H1 (cell line): ENCODE results near the gene ZNF398. TPM values are rescaled to one million over a fixed set of nuclear protein-coding genes. Genes with fewer than 3 reads are reported as not detected.

ENCODE experiments used
- ASH2L ChIP-seq: fragments of 200-600, 300-600 bp; sonication (generic); IDR thresholded peaks from one replicate; pipeline ENCODE4 v1.7.1; 2017; ENCODE audit warnings: low read length
- BACH1 ChIP-seq: IDR thresholded peaks from 2 replicates; pipeline ENCODE4 v1.6.1; 2012; ENCODE audit warnings: low read length, improper control_type of control experiment
- BCL11A ChIP-seq, 2 experiments: IDR thresholded peaks; one replicate each; pipeline ENCODE4 v1.6.1; 2011; ENCODE audit warnings: low read depth in 2 of 2, low read length in 2 of 2, mild to moderate bottlenecking in 2 of 2
- CBX5 ChIP-seq: fragments of 300-800, 300-1000 bp; sonication (generic); IDR thresholded peaks from 2 replicates; pipeline ENCODE4 v1.7.1; 2016; ENCODE audit warnings: antibody characterized with exemption, low read length, low read depth
- CBX8 ChIP-seq: fragments of 300-800, 300-1000 bp; sonication (generic); IDR thresholded peaks from 2 replicates; pipeline ENCODE4 v1.7.1; 2016; ENCODE audit warnings: low read depth, low read length, borderline replicate concordance
- CHD2 ChIP-seq: IDR thresholded peaks from 2 replicates; pipeline ENCODE4 v1.6.1; 2012; ENCODE audit warnings: low read length, improper control_type of control experiment
- CREB1 ChIP-seq: IDR thresholded peaks from 2 replicates; pipeline ENCODE4 v1.6.1; 2012; ENCODE audit warnings: inconsistent platforms
- EZH2 ChIP-seq: fragments of 200-600 bp; sonication (generic); IDR thresholded peaks from 2 replicates; pipeline ENCODE4 v1.7.1; 2012; ENCODE audit warnings: low read depth, mild to moderate bottlenecking, moderate library complexity, low read length, inconsistent platforms; ENCODE audit not compliant: severe bottlenecking
- FOSL1 ChIP-seq: IDR thresholded peaks from 2 replicates; pipeline ENCODE4 v1.6.1; 2011; ENCODE audit warnings: mild to moderate bottlenecking, low read depth, low read length, moderate library complexity; ENCODE audit not compliant: insufficient read depth
- KDM1A ChIP-seq: fragments of 200-600, 300-600 bp; sonication (generic); IDR thresholded peaks from 2 replicates; pipeline ENCODE4 v1.7.1; 2016; ENCODE audit warnings: mild to moderate bottlenecking, low read length, borderline replicate concordance
- KDM5A ChIP-seq: fragments of 200-600 bp; IDR thresholded peaks from 2 replicates; pipeline ENCODE4 v1.7.1; 2012; ENCODE audit warnings: mild to moderate bottlenecking, low read length, inconsistent platforms, mixed read lengths
- POLR2AphosphoS5 ChIP-seq: IDR thresholded peaks from 2 replicates; pipeline ENCODE4 v1.6.1; 2011; ENCODE audit warnings: low read depth, low read length
- RFX5 ChIP-seq: IDR thresholded peaks from 2 replicates; pipeline ENCODE4 v1.6.1; 2011; ENCODE audit warnings: low read depth, low read length, improper control_type of control experiment, borderline replicate concordance
- RXRA ChIP-seq: IDR thresholded peaks from 2 replicates; pipeline ENCODE4 v1.6.1; 2011; ENCODE audit warnings: low read depth, mild to moderate bottlenecking, low read length, moderate library complexity; ENCODE audit not compliant: insufficient read depth
- SAP30 ChIP-seq: fragments of 300-600 bp; sonication (generic); IDR thresholded peaks from 2 replicates; pipeline ENCODE4 v1.7.1; 2012; ENCODE audit warnings: low read length, moderate library complexity, mild to moderate bottlenecking, inconsistent platforms; ENCODE audit not compliant: insufficient read depth, insufficient replicate concordance
- SIRT6 ChIP-seq: IDR thresholded peaks from one replicate; pipeline ENCODE4 v1.7.1; 2012; ENCODE audit warnings: low read length, inconsistent platforms
- TBP ChIP-seq: IDR thresholded peaks from 2 replicates; pipeline ENCODE4 v1.6.1; 2011; ENCODE audit warnings: low read depth, low read length, improper control_type of control experiment
- USF2 ChIP-seq: IDR thresholded peaks from 2 replicates; pipeline ENCODE4 v1.6.1; 2011; ENCODE audit warnings: low read length, improper control_type of control experiment
- polyA plus RNA-seq, 7 experiments: library from polyadenylated mRNA; depleted of rRNA in 3 of 7; stranded (reverse) in 5 of 7; unstranded in 2 of 7; fragments of >200 nt in 5 of 7; fragments of 200-250 nt in 2 of 7; gene quantifications; 1 replicate in 5 of 7; 2 replicates in 1 of 7; 4 replicates in 1 of 7; pipeline versions ENCODE4 v1.2.1 to v1.2.3, GENCODE V29; 2011 to 2013; ENCODE audit warnings: missing spikeins in 2 of 7, mixed read lengths in 2 of 7
- total RNA-seq: library from RNA; stranded (reverse); fragmentation: NEBNext Ultra II Directional; extraction: Animal tissue kit (Norgen Biotek cat#: 25700); gene quantifications from 2 replicates; pipeline ENCODE4 v1.2.1, GENCODE V29; 2021
- TF ChIP-seq, protein P1 (sequence below): IDR thresholded peaks from 2 replicates; pipeline ENCODE4 v1.6.1; 2011; ENCODE audit warnings: low read depth, mild to moderate bottlenecking, low read length; ENCODE audit not compliant: insufficient read depth
- TF ChIP-seq, protein P2 (sequence below), 3 experiments: IDR thresholded peaks; 1 replicate in 2 of 3; 2 replicates in 1 of 3; pipeline versions ENCODE4 v1.5.1 to v1.6.1; 2011; ENCODE audit warnings: low read length in 3 of 3, mild to moderate bottlenecking in 3 of 3, inconsistent platforms in 2 of 3, low read depth in 1 of 3, moderate library complexity in 1 of 3; ENCODE audit not compliant: insufficient read depth in 1 of 3; ENCODE audit errors: control extremely low read depth in 1 of 3

The ZNF398 gene
- total and polyA plus RNA-seq, 2 of the 8 experiments (the other 6 are each of a cell fraction or from before 2014, with no cell fraction given) = 52.7 to 63.5 TPM

- TF ChIP-seq EZH2 = no peak
- TF ChIP-seq BCL11A (IDR thresholded peaks at IDR 0.05; ENCODE audit: low read depth in 2 of 2, low read length in 2 of 2) = no peak
- no peak for TF ChIP-seq FOSL1
- no peak for TF ChIP-seq RXRA
- no peak for TF ChIP-seq USF2
- TF ChIP-seq KDM1A = no peak
- TF ChIP-seq SAP30 = peak; percentile 34
- TF ChIP-seq CBX5 = no peak
- TF ChIP-seq TBP = peak; percentile 93
- TF ChIP-seq, protein P1, sequence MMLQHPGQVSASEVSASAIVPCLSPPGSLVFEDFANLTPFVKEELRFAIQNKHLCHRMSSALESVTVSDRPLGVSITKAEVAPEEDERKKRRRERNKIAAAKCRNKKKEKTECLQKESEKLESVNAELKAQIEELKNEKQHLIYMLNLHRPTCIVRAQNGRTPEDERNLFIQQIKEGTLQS = peak; percentile 46
- TF ChIP-seq RFX5 = no peak
- TF ChIP-seq BACH1 = no peak; the same call in 1 of the 2 replicates
- TF ChIP-seq, protein P2, sequence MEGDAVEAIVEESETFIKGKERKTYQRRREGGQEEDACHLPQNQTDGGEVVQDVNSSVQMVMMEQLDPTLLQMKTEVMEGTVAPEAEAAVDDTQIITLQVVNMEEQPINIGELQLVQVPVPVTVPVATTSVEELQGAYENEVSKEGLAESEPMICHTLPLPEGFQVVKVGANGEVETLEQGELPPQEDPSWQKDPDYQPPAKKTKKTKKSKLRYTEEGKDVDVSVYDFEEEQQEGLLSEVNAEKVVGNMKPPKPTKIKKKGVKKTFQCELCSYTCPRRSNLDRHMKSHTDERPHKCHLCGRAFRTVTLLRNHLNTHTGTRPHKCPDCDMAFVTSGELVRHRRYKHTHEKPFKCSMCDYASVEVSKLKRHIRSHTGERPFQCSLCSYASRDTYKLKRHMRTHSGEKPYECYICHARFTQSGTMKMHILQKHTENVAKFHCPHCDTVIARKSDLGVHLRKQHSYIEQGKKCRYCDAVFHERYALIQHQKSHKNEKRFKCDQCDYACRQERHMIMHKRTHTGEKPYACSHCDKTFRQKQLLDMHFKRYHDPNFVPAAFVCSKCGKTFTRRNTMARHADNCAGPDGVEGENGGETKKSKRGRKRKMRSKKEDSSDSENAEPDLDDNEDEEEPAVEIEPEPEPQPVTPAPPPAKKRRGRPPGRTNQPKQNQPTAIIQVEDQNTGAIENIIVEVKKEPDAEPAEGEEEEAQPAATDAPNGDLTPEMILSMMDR (IDR thresholded peaks at IDR 0.05; ENCODE audit: control extremely low read depth in 1 of 3, insufficient read depth in 1 of 3, low read depth in 1 of 3, low read length in 3 of 3) = peak; percentile 84 to 98 (median 85)
- TF ChIP-seq CREB1 = peak; percentile 43; the same call in 1 of the 2 replicates
- TF ChIP-seq CBX8 = no peak
- TF ChIP-seq KDM5A = no peak
- TF ChIP-seq SIRT6 = no peak
- peak; percentile 95 for TF ChIP-seq POLR2AphosphoS5
- TF ChIP-seq ASH2L = peak; percentile 90
- TF ChIP-seq CHD2 = no peak
Observed at GRCh38 chr7:149125863-149126661, 21.2 kb upstream of the ZNF398 start, which contains the start of gene ZNF425 (continued).
